ENCODE measurements around the gene HRC. TPM values are rescaled to one million over a fixed set of nuclear protein-coding genes. Genes with fewer than 3 reads are reported as not detected.

Gene HRC
- total and polyA plus RNA-seq, 4 donors: 0.14 to 5.7 (median 1.1) TPM

- Histone ChIP-seq H3K9me3 (ENCODE audit: control insufficient read depth in 4 of 4, insufficient read depth in 3 of 4, low read length in 3 of 4) (no peaks in the 10 kb centered on the region), H3K36me3 (ENCODE audit: control insufficient read depth in 4 of 4, insufficient read depth in 4 of 4, low read length in 4 of 4) (peaks cover 12 to 33% (median 15%) of the 10 kb centered on the region in 4 donors), H3K4me1 (ENCODE audit: control insufficient read depth in 5 of 5, insufficient read depth in 5 of 5, low read length in 5 of 5) (peaks cover 0 to 9% (median 5%) of the 10 kb centered on the region in 5 donors), H3K4me3 (no peak overlapping the region), H3K9ac (ENCODE audit: insufficient read depth in 1 of 2, low read length in 2 of 2) (no peak overlapping the region), H3K27ac (ENCODE audit: low read depth in 1 of 2, low read length in 1 of 2) (no peak overlapping the region), H3K27me3 (ENCODE audit: control insufficient read depth in 3 of 3, insufficient read depth in 3 of 3, low read length in 2 of 3) (no peaks in the 10 kb centered on the region)
- DNase-seq: no peak
- 41 to 52% methylated on average over 3 of the region's 3 CpGs for WGBS, 2 donors
- TF ChIP-seq CTCF (IDR thresholded peaks at IDR 0.05; ENCODE audit: control extremely low read depth, extremely low read depth): no peak
- ATAC-seq (ENCODE audit: insufficient read depth, low FRiP score): no peak
These were observed 44.6 kb downstream of the HRC start for GRCh38 chr19:49110567-49110966.

- Histone ChIP-seq H3K36me3 (ENCODE audit: control insufficient read depth in 4 of 4, insufficient read depth in 4 of 4, low read length in 4 of 4) (peaks cover 13 to 38% (median 18%) of the 10 kb centered on the region in 4 donors), H3K27ac (ENCODE audit: low read depth in 1 of 2, low read length in 1 of 2) (no peak overlapping the region), H3K27me3 (ENCODE audit: control insufficient read depth in 3 of 3, insufficient read depth in 3 of 3, low read length in 2 of 3) (no peaks in the 10 kb centered on the region), H3K9ac (ENCODE audit: insufficient read depth in 1 of 2, low read length in 2 of 2) (no peak overlapping the region), H3K4me3 (no peak overlapping the region), H3K9me3 (ENCODE audit: control insufficient read depth in 4 of 4, insufficient read depth in 3 of 4, low read length in 3 of 4) (no peaks in the 10 kb centered on the region), H3K4me1 (ENCODE audit: control insufficient read depth in 5 of 5, insufficient read depth in 5 of 5, low read length in 5 of 5) (peaks cover 0 to 5% (median 5%) of the 10 kb centered on the region in 5 donors)
- no peak for ATAC-seq (ENCODE audit: insufficient read depth, low FRiP score)
- WGBS, 2 donors: 87 to 88% methylated on average over 8 of the region's 8 CpGs
- DNase-seq: no peak
- TF ChIP-seq CTCF (IDR thresholded peaks at IDR 0.05; ENCODE audit: control extremely low read depth, extremely low read depth): no peak
These were observed 45.5 kb downstream of the HRC start for GRCh38 chr19:49109569-49110233.

- Histone ChIP-seq H3K9me3 (ENCODE audit: control insufficient read depth in 4 of 4, insufficient read depth in 3 of 4, low read length in 3 of 4) (no peaks in the 10 kb centered on the region), H3K4me3 (no peak overlapping the region), H3K4me1 (ENCODE audit: control insufficient read depth in 5 of 5, insufficient read depth in 5 of 5, low read length in 5 of 5) (peaks cover 0 to 5% (median 5%) of the 10 kb centered on the region in 5 donors), H3K27me3 (ENCODE audit: control insufficient read depth in 3 of 3, insufficient read depth in 3 of 3, low read length in 2 of 3) (no peaks in the 10 kb centered on the region), H3K36me3 (ENCODE audit: control insufficient read depth in 4 of 4, insufficient read depth in 4 of 4, low read length in 4 of 4) (peaks cover 13 to 45% (median 20%) of the 10 kb centered on the region in 4 donors), H3K9ac (ENCODE audit: insufficient read depth in 1 of 2, low read length in 2 of 2) (no peak overlapping the region), H3K27ac (ENCODE audit: low read depth in 1 of 2, low read length in 1 of 2) (no peak overlapping the region)
- no peak for ATAC-seq (ENCODE audit: insufficient read depth, low FRiP score)
- no peak for DNase-seq
- 81 to 90% methylated on average over 5 of the region's 5 CpGs for WGBS, 2 donors
- no peak for TF ChIP-seq CTCF (IDR thresholded peaks at IDR 0.05; ENCODE audit: control extremely low read depth, extremely low read depth)
These were observed 46.1 kb downstream of the HRC start for GRCh38 chr19:49109051-49109450.
